ENCODE data around the gene SAT2.

SAT2 gene

DNA sequence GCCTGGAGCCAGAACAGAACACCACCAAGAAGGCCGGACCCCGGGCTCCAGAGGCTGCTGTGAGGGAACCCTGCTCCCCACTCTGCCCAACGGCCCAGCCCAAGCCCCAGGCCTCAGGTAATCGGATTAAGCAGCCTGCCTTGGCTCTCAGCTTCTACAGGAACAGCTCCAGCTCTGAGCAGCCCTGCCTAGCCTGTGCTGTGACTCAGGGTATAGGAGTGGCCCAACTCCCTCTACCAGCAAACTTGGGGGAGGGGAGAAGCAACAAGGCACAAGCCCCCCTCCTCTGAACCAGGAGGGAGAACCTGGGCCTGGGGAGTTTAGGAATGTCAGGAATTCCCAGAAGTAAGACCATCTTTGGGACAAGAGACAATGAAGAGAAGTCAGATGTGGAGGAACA is 36.9 kb downstream of the SAT2 start:
- DNase-seq (ENCODE audit: low read depth): no peak

DNA sequence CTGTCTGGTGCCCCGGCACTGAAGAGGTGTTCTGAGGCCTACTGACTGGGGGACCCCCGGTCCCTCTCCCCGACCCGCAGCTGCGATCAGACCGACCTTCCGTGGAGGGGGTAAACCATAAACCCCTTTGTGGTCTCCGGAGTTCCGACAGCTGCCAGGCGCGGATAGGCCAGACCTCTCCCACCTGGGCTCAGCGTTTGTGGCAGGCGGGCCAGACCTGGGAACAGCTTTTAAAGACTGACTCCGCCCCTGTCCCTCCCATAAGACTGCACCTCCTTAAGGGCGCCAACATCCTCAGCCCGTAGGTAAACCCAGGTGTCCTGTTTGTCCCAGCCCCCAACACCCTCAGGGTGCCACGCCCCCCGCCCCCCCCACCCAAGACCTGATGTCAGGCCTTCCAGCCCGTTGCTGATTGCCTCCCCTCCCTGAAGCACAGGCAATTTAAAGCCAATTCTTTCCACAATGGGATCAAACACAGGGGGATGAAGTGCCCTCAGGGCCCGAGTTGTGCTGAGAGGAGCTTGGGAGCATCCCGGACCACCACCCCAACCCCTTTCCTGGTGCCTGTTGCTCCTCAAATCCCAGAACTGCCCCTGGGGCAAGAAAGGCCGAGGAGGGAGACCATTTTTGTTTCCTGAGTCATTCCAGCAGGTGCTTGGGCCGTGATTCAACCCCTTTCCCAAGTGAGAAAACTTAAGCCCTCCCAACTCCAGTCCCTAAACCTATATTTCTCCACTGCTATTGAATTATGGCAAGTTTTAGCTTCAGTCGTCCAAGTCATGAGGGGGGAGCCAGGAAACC is 37.5 kb downstream of the SAT2 start, which contains the start of gene SOX15:
SOX15 (minus strand) TSS at position 204 of the 801 bp plus-strand sequence. CDS start 418 bp downstream, outside the sequence.
- DNase-seq (ENCODE audit: low read depth): no peak

DNA sequence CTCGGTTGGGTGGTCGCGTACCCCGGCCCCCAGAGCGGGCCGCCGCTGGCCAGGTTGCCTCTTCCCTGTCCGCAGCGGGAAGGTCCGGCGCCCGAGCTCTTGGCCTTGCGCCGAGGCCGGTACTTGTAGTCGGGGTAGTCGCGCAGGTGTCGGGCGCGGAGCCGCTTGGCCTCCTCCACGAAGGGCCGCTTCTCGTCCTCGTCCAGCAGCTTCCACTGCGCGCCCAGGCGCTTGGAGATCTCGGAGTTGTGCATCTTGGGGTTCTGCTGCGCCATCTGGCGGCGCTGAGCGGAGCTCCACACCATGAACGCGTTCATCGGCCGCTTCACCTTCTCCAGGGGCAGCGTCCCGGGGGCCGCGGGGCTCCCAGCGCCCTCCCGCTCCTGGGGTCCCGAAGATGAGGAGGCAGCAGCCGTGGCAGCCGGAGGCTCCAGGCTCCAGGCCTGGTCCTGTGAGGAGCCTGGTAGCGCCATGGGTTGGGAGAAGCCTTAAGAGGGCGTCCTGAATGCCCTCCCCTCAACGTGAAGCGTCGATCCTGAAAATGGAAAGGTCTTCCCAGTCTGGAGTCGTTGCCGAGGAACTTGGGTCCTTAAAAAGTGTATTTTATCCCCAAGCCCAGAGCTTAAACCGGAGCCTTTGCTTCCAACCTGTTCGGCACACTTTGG is 38.3 kb downstream of the SAT2 start:
- peak; percentile 75 for DNase-seq (ENCODE audit: low read depth)

DNA sequence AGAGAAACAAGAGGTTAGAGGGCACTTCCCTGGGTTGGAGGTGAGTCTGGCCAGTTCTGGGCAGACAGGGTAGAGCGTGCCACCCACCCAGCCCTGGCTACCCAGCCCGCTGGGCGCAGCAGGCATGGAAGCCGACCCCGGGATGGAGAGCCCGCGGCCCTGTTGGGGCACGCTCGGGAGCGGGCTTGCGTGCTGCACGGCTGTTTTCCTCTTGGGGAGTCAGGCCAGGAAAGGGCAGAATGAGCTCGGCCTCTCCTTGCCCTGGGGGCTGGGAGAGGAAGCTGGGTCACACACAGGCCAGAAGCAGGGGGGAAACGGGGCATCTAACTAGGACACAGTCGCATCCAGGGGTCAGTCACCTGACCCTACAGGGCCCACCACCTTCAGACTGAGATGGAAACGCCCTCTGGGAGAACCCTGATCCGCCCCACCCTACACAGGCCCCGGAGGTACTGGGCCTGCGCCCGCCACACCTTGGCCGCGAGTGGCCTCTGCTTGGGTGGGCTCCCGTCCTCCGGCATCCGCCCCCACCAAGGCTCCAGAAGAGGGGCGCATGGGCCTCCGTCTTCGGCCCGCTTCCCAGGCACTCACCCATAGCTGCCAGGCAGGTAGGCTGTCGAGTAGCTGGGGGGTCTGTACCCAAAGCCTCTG is 38.9 kb downstream of the SAT2 start:
- DNase-seq (ENCODE audit: low read depth): no peak

- DNase-seq (ENCODE audit: low read depth): peak; percentile 76
Observed at GRCh38 chr17:7587420-7588151, 40.0 kb downstream of the SAT2 start.

- DNase-seq (ENCODE audit: low read depth): no peak
Observed at GRCh38 chr17:7586673-7587419, 40.8 kb downstream of the SAT2 start.

- DNase-seq (ENCODE audit: low read depth): peak; percentile 96
Observed at GRCh38 chr17:7583253-7584109, 44.1 kb downstream of the SAT2 start, which contains the start of gene MPDU1. Gene MPDU1, plus strand, starts transcription at chr17:7583852. Its CDS starts 11 bp downstream, at chr17:7583863.

GRCh38 chr17:7582396-7583252 is 45.0 kb downstream of the SAT2 start:
- no peak for DNase-seq (ENCODE audit: low read depth)

- no peak for DNase-seq (ENCODE audit: low read depth)
Observed at GRCh38 chr17:7580604-7581575, 46.7 kb downstream of the SAT2 start.

DNA sequence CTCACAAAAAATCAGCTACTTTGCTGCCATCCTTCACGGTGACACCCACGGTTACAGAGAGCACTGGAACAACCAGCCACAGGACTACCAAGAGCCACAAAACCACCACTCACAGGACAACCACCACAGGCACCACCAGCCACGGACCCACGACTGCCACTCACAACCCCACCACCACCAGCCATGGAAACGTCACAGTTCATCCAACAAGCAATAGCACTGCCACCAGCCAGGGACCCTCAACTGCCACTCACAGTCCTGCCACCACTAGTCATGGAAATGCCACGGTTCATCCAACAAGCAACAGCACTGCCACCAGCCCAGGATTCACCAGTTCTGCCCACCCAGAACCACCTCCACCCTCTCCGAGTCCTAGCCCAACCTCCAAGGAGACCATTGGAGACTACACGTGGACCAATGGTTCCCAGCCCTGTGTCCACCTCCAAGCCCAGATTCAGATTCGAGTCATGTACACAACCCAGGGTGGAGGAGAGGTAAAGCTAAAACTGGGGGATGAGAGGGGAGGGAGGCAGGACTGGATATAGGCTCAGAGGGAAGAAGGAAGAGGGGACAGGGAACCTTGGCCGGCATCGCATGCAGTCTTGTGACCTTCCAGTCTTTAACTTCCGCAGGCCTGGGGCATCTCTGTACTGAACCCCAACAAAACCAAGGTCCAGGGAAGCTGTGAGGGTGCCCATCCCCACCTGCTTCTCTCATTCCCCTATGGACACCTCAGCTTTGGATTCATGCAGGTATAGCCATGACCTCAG is 47.6 kb downstream of the SAT2 start:
- DNase-seq (ENCODE audit: low read depth): no peak

DNA sequence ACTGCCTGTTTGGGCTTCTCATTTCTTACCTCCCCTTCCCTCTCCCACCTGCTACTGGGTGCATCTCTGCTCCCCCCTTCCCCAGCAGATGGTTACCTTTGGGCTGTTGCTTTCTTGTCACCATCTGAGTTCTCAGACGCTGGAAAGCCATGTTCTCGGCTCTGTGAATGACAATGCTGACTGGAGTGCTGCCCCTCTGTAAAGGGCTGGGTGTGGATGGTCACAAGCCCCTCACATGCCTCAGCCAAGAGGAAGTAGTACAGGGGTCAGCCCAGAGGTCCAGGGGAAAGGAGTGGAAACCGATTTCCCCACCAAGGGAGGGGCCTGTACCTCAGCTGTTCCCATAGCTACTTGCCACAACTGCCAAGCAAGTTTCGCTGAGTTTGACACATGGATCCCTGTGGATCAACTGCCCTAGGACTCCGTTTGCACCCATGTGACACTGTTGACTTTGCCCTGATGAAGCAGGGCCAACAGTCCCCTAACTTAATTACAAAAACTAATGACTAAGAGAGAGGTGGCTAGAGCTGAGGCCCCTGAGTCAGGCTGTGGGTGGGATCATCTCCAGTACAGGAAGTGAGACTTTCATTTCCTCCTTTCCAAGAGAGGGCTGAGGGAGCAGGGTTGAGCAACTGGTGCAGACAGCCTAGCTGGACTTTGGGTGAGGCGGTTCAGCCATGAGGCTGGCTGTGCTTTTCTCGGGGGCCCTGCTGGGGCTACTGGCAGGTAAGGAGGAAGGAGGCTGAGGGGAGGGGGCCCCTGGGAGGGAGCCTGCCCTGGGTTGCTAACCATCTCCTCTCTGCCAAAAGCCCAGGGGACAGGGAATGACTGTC is 48.4 kb downstream of the SAT2 start, which contains the start of gene CD68:
CD68 (plus strand) TSS at position 638 of the 833 bp plus-strand sequence; CDS start at position 678, 40 bp downstream.
- DNase-seq (ENCODE audit: low read depth): peak; percentile 75

DNA sequence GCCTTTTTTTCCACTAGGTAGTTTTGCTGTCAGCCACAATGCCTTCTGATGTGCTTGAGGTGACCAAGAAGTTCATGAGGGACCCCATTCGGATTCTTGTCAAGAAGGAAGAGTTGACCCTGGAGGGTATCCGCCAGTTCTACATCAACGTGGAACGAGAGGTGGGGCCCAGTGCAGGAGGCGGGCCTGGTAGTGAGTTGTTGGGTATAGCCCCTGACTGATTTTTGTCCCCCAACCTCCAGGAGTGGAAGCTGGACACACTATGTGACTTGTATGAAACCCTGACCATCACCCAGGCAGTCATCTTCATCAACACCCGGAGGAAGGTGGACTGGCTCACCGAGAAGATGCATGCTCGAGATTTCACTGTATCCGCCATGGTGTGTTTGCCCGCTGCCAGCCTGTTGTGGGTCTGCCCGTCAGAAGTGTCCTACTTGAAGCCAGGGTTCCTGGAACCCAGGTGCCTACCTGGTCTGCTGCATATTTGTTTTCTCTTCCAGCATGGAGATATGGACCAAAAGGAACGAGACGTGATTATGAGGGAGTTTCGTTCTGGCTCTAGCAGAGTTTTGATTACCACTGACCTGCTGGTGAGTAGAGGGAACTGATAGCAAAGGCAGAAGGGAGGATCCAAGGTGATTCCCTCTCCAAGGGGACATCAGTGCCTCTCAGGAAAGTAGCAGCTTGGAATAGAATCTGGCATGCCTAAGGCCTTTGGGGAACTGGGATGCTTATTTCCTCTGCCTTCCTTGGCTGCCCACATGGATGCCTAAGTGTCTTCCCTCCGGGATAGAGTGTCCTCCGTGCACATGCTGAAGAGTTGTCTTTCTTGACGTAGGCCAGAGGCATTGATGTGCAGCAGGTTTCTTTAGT is 50.1 kb downstream of the SAT2 start:
- DNase-seq (ENCODE audit: low read depth): no peak

DNA sequence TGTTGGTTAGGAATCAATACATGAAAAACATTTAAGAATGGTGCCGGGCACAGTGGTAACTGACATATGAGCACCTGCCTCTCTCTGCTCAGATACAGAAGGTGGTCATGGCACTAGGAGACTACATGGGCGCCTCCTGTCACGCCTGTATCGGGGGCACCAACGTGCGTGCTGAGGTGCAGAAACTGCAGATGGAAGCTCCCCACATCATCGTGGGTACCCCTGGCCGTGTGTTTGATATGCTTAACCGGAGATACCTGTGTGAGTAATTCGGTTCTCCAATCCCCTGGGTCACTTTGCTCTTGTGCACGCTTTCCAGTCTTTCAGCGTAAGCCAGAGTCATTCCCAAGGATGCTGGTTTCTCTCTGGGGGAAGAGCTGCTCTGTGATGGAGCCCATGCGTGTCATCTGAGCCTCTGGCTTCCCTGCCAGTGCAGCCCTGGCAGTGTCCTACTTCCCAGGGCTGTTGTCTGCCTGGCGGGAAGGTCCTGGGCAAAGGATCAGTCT is 51.1 kb downstream of the SAT2 start:
- no peak for DNase-seq (ENCODE audit: low read depth)

Data from fibroblast of the conjunctiva (primary cell).